ENCODE measurements around the gene TENT5C. TPM values are rescaled to one million over a fixed set of nuclear protein-coding genes. Genes with fewer than 3 reads are reported as not detected.

TENT5C gene
- polyA plus RNA-seq, 1 donor (not counting 4 experiments of a cell fraction or from before 2014, with no cell fraction given): 0.13 TPM

DNA sequence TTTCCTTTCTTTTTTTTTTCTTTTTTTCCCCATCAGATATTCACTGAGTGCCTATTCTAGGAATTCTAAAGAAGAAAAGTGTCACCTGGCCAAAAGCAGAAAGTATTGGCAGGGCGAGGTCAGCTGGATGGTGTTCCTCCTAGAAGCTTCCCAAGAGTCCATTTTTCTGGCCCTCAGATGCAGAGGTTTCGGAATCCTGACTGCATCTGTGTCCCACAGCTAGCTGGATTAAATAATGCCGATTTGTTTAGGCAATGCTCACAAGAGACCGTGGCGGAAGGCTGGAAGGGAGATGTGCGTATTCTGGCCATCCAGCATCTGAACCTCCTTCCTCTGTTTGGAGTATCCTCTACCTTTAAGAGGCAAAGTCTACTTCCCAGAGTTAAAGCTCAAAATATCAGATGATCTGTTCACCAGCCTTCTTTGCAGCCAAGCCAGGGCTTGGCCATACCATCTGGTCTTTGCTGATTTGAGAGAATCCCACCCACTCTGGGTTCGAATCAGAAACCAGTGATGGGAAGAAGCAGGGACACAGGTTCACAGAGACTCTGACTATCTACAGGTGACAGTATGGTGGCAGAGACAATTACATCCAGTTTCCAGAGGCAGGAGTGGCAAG lies 5.4 kb upstream of the TENT5C start:
- Histone ChIP-seq H3K36me3 (ENCODE audit: control insufficient read depth in 2 of 2, extremely low read depth in 1 of 2, insufficient read depth in 2 of 2, low read length in 2 of 2) (no peaks in the 10 kb centered on the region), H3K27ac (ENCODE audit: control insufficient read depth, insufficient read depth, low read length) (no peak overlapping the region), H4K20me1 (ENCODE audit: control insufficient read depth, extremely low read depth, insufficient read depth, low read length) (no peaks in the 10 kb centered on the region), H3K9ac (ENCODE audit: control insufficient read depth, extremely low read depth, insufficient read depth, low read length) (no peak overlapping the region), H2AFZ (ENCODE audit: control insufficient read depth, low read length) (no peak overlapping the region), H3K27me3 (ENCODE audit: control insufficient read depth, extremely low read depth, insufficient read depth, low read length) (peaks cover 3% of the 10 kb centered on the region), H3K79me2 (ENCODE audit: control insufficient read depth, insufficient read depth, low read length) (no peaks in the 10 kb centered on the region), H3K9me3 (ENCODE audit: control insufficient read depth, low read depth, low read length) (no peaks in the 10 kb centered on the region), H3K4me3 (ENCODE audit: control insufficient read depth in 2 of 3, extremely low read depth in 1 of 3, insufficient read depth in 2 of 3, low read depth in 1 of 3, low read length in 3 of 3) (no peak overlapping the region), H3K9me1 (ENCODE audit: control insufficient read depth, extremely low read depth, insufficient read depth, low read length) (no peaks in the 10 kb centered on the region), H3K4me1 (ENCODE audit: control insufficient read depth, extremely low read depth, insufficient read depth, low read length) (peaks cover 4% of the 10 kb centered on the region), H3K4me2 (ENCODE audit: control insufficient read depth, extremely low read depth, insufficient read depth, low read depth, low read length) (no peak overlapping the region)
- dilution Hi-C loops (cut with MboI; ENCODE audit: extremely low pct_ligation_motif_present, low sequenced_read_pairs): no loop called here
- FAIRE-seq (no peak), DNase-seq (ENCODE audit: low read depth, low spot score) (no peak)
- TF ChIP-seq, protein P1, sequence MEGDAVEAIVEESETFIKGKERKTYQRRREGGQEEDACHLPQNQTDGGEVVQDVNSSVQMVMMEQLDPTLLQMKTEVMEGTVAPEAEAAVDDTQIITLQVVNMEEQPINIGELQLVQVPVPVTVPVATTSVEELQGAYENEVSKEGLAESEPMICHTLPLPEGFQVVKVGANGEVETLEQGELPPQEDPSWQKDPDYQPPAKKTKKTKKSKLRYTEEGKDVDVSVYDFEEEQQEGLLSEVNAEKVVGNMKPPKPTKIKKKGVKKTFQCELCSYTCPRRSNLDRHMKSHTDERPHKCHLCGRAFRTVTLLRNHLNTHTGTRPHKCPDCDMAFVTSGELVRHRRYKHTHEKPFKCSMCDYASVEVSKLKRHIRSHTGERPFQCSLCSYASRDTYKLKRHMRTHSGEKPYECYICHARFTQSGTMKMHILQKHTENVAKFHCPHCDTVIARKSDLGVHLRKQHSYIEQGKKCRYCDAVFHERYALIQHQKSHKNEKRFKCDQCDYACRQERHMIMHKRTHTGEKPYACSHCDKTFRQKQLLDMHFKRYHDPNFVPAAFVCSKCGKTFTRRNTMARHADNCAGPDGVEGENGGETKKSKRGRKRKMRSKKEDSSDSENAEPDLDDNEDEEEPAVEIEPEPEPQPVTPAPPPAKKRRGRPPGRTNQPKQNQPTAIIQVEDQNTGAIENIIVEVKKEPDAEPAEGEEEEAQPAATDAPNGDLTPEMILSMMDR (optimal IDR thresholded peaks at IDR 0.05 in 1 of 3, IDR thresholded peaks at IDR 0.05 in 1 of 3, conservative IDR thresholded peaks at IDR 0.05 in 1 of 3; ENCODE audit: extremely low read depth in 1 of 3, insufficient read depth in 2 of 3, low read length in 3 of 3): no peak
- TF ChIP-seq EZH2 (IDR thresholded peaks at IDR 0.05; ENCODE audit: low read length): no peak

DNA sequence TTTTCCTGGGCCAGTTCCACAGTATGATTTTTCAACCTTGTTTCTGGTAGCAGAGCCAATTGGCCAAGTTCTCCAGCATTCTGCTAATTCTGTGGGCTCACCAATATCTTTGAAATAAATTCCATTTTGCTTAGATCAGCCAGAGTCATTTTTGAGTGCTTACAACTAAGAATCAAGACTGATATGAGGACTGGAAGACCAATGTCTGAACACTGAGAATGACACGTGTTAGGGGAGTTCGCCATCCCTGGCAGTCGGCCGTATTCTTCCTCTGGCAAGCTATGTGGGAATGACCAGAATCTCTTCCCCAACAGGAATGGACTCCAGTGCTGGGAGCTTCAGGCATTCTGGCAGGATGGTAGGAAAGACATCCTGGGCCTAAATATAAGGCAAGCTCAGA lies 4.9 kb upstream of the TENT5C start:
- FAIRE-seq: no peak
- Histone ChIP-seq H3K9ac (ENCODE audit: control insufficient read depth, extremely low read depth, insufficient read depth, low read length) (no peak overlapping the region), H3K4me2 (ENCODE audit: control insufficient read depth, extremely low read depth, insufficient read depth, low read depth, low read length) (no peak overlapping the region), H3K4me1 (ENCODE audit: control insufficient read depth, extremely low read depth, insufficient read depth, low read length) (peaks cover 4% of the 10 kb centered on the region), H3K4me3 (ENCODE audit: control insufficient read depth in 2 of 3, extremely low read depth in 1 of 3, insufficient read depth in 2 of 3, low read depth in 1 of 3, low read length in 3 of 3) (no peak overlapping the region), H3K27ac (ENCODE audit: control insufficient read depth, insufficient read depth, low read length) (no peak overlapping the region), H3K36me3 (ENCODE audit: control insufficient read depth in 2 of 2, extremely low read depth in 1 of 2, insufficient read depth in 2 of 2, low read length in 2 of 2) (no peaks in the 10 kb centered on the region), H3K79me2 (ENCODE audit: control insufficient read depth, insufficient read depth, low read length) (no peaks in the 10 kb centered on the region), H3K9me3 (ENCODE audit: control insufficient read depth, low read depth, low read length) (no peaks in the 10 kb centered on the region), H4K20me1 (ENCODE audit: control insufficient read depth, extremely low read depth, insufficient read depth, low read length) (no peaks in the 10 kb centered on the region), H3K9me1 (ENCODE audit: control insufficient read depth, extremely low read depth, insufficient read depth, low read length) (no peaks in the 10 kb centered on the region), H2AFZ (ENCODE audit: control insufficient read depth, low read length) (no peak overlapping the region), H3K27me3 (ENCODE audit: control insufficient read depth, extremely low read depth, insufficient read depth, low read length) (peaks cover 3% of the 10 kb centered on the region)
- DNase-seq (ENCODE audit: low read depth, low spot score): no peak
- TF ChIP-seq, protein P1 (optimal IDR thresholded peaks at IDR 0.05 in 1 of 3, IDR thresholded peaks at IDR 0.05 in 1 of 3, conservative IDR thresholded peaks at IDR 0.05 in 1 of 3; ENCODE audit: extremely low read depth in 1 of 3, insufficient read depth in 2 of 3, low read length in 3 of 3): no peak
- TF ChIP-seq EZH2 (IDR thresholded peaks at IDR 0.05; ENCODE audit: low read length): no peak
- dilution Hi-C loops (cut with MboI; ENCODE audit: extremely low pct_ligation_motif_present, low sequenced_read_pairs): no loop called here
